ENCODE results near the gene DHRS3.
"Not testable (repeated sequence)": the region's sequence is repeated elsewhere in the genome, so short reads cannot be mapped to it uniquely, and the experiment has no call there.

Gene DHRS3

DNA sequence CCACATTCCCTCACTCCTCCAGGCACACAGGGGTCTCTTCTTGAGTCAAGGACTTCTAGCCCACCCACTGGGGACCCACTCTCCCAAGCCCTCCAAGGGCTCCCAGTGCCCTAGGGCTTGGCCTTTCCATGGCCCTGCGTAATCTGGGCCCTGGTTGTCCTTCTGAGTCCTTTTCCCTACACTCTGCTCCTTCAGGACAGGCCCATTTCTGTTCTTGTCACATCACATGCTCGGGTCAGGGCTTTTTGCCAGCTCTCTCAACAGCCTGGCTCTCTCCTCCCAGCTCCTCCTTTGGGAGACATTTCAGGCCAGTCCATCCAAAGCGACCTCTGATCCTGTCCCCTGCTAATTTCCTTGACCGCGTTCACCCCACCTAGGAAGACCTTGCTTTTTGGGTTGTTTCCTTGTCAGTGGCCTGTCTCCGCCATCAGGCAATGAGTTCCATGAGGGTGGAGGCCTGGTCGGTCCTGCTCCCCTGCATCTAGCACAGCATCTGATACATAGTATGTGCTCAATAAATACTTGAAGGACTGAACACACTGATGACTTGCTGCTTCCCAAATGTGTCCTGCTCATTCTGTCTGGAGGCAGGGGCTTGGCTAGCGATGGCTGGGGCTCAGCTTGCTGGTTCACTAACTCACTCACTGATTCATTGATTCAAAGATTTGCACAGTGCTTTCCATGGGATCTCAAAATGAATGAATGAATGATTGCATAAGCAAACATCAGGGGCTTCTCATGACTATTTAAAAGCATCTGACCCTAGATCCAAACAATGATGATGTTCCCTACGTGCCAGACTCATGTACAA lies 44.8 kb downstream of the DHRS3 start:
- no peak overlapping the region for H3K4me3 Mint-ChIP-seq
- H3K27ac Mint-ChIP-seq = no peak overlapping the region
- H3K9me3 Mint-ChIP-seq = no peaks in the 10 kb centered on the region
- peaks cover 28% of the 10 kb centered on the region for H3K36me3 Mint-ChIP-seq (ENCODE audit: low read depth)
- H3K4me1 Mint-ChIP-seq (ENCODE audit: low read depth) = no peaks in the 10 kb centered on the region
- H3K27me3 Mint-ChIP-seq (ENCODE audit: low read depth) = no peaks in the 10 kb centered on the region

DNA sequence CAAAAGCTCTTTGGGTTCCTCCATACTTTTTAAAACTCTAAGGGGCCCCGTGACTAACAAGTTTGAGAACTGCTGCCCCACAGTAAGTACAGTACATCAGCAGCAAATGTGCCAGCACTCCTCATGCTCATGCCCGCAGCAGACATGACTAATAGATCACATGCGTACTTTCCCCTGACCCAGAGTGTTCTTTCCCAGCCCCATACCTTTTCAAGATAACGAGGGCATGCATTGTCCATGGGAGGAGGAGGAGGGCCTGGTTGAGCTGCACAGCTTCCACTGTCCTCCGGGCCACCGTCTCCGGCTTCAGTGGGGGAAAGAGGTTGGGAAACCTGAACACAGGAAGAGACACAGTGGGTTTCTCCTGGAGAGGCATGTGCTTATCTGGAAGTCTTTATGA lies 45.5 kb downstream of the DHRS3 start:
- Mint-ChIP-seq H3K36me3 (ENCODE audit: low read depth) (peaks cover 33% of the 10 kb centered on the region), H3K27ac (no peak overlapping the region), H3K27me3 (ENCODE audit: low read depth) (no peaks in the 10 kb centered on the region), H3K4me1 (ENCODE audit: low read depth) (no peaks in the 10 kb centered on the region), H3K4me3 (no peak overlapping the region), H3K9me3 (no peaks in the 10 kb centered on the region)

DNA sequence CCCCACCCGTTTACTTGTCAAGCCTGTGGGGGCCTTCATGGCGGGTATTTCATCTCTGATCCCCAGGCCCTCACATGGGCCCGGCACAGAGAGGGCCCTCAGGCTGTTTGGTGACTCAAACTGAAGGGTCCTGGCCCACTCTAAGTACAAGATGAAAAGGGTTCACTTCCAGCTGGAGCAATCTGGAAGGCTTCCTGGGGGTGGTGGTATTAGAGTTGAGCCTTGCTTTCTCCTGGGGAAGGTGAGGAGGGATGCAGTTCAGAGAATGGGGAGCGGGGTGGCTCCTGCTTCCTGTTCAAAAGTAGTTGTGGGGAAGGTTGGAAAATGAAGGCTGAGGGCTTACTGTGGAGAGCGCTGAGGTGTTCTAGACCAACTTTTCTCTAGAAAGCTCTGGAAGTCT lies 47.7 kb downstream of the DHRS3 start:
- no peak overlapping the region for H3K4me3 Mint-ChIP-seq
- H3K27me3 Mint-ChIP-seq (ENCODE audit: low read depth) = no peaks in the 10 kb centered on the region
- peaks cover 44% of the 10 kb centered on the region for H3K36me3 Mint-ChIP-seq (ENCODE audit: low read depth)
- H3K27ac Mint-ChIP-seq = no peak overlapping the region
- no peaks in the 10 kb centered on the region for H3K4me1 Mint-ChIP-seq (ENCODE audit: low read depth)
- peaks cover 5% of the 10 kb centered on the region for H3K9me3 Mint-ChIP-seq

DNA sequence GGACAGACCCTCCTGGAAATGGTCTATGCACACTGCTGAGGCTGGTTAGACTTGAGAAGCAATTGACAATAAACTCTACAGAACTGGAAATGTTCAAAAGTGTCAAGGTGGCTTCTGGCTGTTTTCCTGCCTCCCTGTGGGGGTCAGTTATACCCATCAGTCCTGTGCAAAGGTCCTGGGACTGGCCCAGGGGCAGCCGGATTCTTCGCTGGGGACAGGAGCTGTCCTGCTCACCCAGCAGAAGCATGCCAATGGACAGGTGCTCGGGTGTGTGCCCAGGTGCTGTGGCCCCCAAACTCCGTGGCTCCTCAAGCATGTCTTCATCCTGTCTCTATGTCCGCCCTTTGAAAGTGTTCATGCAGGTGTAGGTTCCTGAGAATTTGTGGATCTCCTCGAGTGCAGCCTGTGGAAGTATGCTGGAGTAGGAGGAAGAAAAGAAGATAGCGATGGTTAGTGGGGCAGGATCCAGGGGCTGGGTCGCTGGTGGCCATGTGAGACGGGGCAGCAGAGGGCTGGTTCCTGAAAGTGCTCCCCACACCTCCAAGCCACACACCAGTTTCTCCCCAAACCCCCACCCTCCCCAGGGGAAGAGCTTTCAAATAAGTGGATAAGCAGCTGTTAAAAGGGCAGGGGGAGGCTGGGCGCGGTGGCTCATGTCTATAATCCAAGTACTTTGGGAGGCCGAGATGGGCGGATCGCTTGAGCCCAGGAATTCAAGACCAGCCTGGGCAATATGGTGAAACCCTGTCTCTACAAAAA lies 49.8 kb downstream of the DHRS3 start:
- no peaks in the 10 kb centered on the region for H3K4me1 Mint-ChIP-seq (ENCODE audit: low read depth)
- peaks cover 21% of the 10 kb centered on the region for H3K9me3 Mint-ChIP-seq
- no peak overlapping the region for H3K27ac Mint-ChIP-seq
- H3K36me3 Mint-ChIP-seq (ENCODE audit: low read depth) = peaks cover 50% of the 10 kb centered on the region
- H3K4me3 Mint-ChIP-seq = no peak overlapping the region
- H3K27me3 Mint-ChIP-seq (ENCODE audit: low read depth) = no peaks in the 10 kb centered on the region

DNA sequence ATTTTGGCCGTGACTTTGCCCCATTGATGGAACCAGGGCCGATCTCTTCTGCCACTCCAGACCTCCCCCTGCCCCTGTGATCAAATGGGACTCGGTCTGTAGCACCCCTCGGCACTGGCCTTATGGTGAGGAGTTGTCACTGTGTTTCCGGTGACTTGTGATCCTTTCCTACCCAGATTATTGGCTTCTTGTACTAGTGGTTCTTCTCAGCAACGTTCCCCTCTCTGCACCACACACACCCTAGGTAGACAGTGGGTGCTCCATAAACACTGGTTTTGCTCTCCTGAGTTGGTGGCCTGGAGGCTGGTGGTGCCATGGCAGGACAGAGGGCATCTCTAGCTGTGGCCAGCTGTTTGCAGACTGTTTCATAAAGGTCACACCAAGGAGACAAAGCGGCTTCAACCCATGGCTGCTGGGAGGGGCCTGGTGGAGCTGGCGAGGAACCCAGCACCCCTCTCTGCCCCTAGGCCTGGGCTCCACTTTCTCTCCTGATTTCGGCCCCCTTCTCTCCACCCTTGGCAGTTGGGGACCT lies 50.7 kb downstream of the DHRS3 start:
- Mint-ChIP-seq H3K27ac (no peak overlapping the region), H3K4me1 (ENCODE audit: low read depth) (no peaks in the 10 kb centered on the region), H3K27me3 (ENCODE audit: low read depth) (no peaks in the 10 kb centered on the region), H3K4me3 (no peak overlapping the region), H3K36me3 (ENCODE audit: low read depth) (peaks cover 52% of the 10 kb centered on the region), H3K9me3 (peaks cover 29% of the 10 kb centered on the region)

DNA sequence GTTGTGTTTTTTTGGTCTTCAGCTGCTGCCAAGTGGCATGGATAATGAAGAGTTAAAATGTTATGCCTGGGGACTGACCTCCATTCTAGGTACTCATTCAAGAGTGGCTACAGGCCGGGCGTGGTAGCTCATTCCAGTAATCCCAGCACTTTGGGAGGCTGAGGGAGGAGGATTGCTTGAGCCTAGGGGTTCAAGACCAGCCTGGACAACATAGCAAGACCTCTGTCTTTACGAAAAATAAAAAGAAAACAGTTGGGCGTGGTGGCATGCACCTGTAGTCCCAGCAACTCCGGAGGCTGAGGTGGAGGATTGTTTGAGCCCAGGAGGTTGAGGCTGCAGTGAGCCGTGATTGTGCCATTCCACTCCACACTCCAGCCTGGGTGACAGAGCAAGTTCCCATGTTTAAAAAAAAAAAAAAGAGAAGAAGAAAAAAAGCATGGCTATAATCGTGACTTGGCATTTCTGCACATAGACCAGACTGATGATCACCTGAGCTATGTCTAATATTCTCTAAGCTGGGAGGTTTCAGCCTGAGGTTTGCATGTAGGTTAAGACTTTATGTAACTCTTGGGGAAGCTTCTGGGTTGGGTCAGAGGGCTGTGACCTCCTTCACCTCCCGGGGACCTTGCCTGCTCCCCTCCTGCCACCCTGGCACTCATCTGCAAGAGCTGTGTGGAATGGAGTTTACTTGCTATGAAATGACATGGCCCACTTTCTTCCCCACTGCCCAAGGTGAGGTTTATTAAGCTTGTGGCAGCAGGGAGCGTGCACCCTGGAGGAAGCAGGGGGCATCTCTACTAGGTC lies 51.3 kb downstream of the DHRS3 start:
- H3K27ac Mint-ChIP-seq = no peak overlapping the region
- no peaks in the 10 kb centered on the region for H3K27me3 Mint-ChIP-seq (ENCODE audit: low read depth)
- peaks cover 55% of the 10 kb centered on the region for H3K36me3 Mint-ChIP-seq (ENCODE audit: low read depth)

DNA sequence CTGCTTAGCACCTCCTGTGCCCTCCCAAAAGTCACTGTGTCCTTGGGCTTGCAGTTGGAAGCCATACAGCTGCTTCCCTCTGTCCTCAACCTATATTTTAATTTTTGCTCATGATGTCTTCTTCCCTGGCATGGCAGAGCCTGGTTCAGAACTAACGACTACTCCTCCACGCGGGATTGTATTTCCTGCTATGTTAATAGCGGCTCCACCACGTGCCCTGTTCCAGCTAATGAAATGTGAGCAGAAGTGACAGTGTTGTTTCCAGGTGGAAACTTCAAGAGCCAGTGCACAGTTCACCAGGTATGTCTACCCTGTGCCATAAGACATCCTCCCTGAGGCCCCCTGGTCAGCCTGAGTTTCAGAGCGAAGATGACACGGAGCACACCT lies 52.1 kb downstream of the DHRS3 start:
- Mint-ChIP-seq H3K36me3 (ENCODE audit: low read depth) (peaks cover 52% of the 10 kb centered on the region), H3K9me3 (peaks cover 31% of the 10 kb centered on the region), H3K4me1 (ENCODE audit: low read depth) (no peaks in the 10 kb centered on the region), H3K4me3 (no peak overlapping the region), H3K27me3 (ENCODE audit: low read depth) (no peaks in the 10 kb centered on the region), H3K27ac (no peak overlapping the region)

More for the DNA sequence above, 51.3 kb downstream of the DHRS3 start:
- H3K9me3 Mint-ChIP-seq = peaks cover 31% of the 10 kb centered on the region
- H3K4me1 Mint-ChIP-seq (ENCODE audit: low read depth) = no peaks in the 10 kb centered on the region
- H3K4me3 Mint-ChIP-seq = no peak overlapping the region

DNA sequence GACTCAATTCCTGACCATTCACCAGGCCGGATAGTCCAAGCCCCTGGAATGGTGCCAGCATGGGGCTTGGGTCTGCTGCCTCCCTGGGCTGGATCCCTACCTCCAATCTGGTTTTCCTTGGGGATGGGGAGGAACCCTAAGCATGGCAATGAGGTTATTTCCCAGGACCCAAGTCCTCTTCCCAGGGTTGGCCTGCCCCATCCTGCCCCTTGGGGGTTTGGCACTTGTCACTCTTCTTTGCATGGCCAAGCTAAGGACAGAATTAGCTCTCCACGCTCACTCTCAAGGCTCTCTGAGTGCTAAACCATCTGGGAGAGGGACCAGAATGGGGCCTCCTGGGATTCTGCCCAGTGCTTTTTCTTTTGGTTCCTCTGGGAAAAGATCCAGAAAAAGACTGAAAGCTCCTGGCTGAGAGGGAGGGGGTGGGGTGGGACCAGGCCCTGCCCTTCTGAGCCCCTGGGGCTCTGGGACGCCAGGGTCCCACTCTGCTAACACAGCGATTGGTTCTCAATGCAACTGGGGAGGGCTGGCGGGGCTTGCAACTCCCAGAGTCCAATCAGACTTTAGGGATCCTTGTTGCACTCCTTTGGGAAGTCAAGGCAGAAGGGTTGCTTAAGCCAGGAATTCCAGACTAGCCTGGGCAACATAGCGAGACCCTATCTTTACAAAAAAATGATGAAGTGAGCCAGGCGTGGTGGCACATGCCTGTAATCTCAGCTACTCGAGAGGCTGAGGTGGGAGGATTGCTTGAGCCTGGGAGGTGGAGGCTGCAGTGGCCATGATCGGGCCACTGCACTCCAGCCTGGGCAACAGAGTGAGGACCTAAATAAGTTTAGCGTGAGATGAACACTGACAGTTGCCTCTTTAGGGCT lies 52.7 kb downstream of the DHRS3 start:
- H3K27ac Mint-ChIP-seq = no peak overlapping the region
- H3K36me3 Mint-ChIP-seq (ENCODE audit: low read depth) = peaks cover 51% of the 10 kb centered on the region
- H3K27me3 Mint-ChIP-seq (ENCODE audit: low read depth) = no peaks in the 10 kb centered on the region
- H3K4me1 Mint-ChIP-seq (ENCODE audit: low read depth) = no peaks in the 10 kb centered on the region
- no peak overlapping the region for H3K4me3 Mint-ChIP-seq
- H3K9me3 Mint-ChIP-seq = peaks cover 31% of the 10 kb centered on the region

DNA sequence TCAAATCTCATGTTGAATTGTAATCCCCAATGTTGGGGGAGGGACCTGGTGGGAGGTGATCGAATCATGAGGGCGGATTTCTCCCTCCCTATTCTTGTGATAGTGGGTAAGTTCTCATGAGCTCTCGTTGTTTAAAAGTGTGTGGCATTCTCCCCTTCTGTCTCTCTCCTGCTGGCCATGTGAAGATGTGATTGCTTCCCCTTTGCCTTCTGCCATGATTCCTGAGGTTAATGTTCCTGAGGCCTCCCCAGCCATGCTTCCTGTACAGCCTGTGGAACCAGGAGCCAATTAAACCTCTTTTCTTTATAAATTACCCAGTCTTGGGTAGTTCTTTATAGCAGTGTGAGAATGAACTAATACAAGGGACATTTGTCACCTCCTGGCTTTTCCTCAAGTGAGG lies 53.8 kb downstream of the DHRS3 start:
- H3K36me3 Mint-ChIP-seq (ENCODE audit: low read depth) = peaks cover 48% of the 10 kb centered on the region

DNA sequence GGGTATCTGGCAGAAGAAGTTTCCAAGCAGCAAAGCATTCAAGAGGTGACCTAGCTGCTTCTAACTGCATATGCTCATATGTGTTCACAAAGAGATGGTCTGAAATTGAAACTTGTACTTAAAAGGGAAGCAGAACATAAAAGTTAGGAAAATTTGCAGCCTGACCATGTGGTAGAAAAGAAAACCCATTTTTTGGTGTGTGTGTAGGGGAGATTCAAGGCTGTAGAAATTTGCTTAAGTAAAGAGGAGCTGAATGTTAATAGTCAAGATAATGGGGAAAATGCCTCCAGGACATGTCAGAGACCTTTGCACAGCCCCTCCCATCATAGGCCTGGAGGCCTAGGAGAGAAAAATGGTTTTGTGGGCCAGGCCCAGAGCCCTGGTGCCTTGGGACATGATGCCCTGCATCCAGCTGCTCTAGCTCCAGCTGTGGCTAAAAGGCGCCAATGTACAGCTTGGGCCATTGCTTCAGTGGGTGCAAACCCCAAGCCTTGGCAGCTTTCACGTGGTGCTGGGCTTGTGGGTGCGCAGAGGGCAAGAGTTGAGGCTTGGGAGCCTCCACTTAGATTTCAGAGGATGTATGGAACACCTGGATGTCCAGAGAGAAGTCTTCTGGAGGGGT lies 54.9 kb downstream of the DHRS3 start:
- Mint-ChIP-seq H3K4me1 (ENCODE audit: low read depth) (no peaks in the 10 kb centered on the region), H3K36me3 (ENCODE audit: low read depth) (peaks cover 42% of the 10 kb centered on the region), H3K9me3 (peaks cover 31% of the 10 kb centered on the region), H3K27me3 (ENCODE audit: low read depth) (no peaks in the 10 kb centered on the region), H3K27ac (no peak overlapping the region), H3K4me3 (no peak overlapping the region)

More for the DNA sequence above, 53.8 kb downstream of the DHRS3 start:
- not testable (repeated sequence) for H3K4me1 Mint-ChIP-seq (ENCODE audit: low read depth); H3K27me3 Mint-ChIP-seq (ENCODE audit: low read depth); H3K4me3 Mint-ChIP-seq; H3K27ac Mint-ChIP-seq
- H3K9me3 Mint-ChIP-seq = peaks cover 31% of the 10 kb centered on the region

DNA sequence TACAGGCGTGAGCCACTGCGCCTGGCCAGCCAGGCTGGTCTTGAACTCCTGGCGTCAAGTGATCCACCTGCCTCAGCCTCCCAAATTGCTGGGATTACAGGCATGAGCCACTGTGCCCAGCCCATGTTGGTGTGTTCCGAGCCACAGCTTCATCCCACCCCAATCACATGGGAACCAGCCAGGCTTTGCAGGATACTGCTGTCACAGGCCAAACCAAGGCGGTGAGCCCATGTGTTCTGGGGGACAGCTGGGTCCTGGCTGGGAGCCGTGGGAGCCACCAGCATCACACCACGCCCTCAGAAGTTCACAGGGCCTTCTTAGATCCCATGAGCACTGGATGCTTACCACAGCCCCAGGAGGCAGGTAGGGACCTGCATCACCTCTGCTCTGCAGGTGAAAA lies 56.9 kb downstream of the DHRS3 start:
- peaks cover 29% of the 10 kb centered on the region for H3K9me3 Mint-ChIP-seq
- H3K4me3 Mint-ChIP-seq = no peak overlapping the region
- peaks cover 22% of the 10 kb centered on the region for H3K36me3 Mint-ChIP-seq (ENCODE audit: low read depth)
- H3K4me1 Mint-ChIP-seq (ENCODE audit: low read depth) = no peaks in the 10 kb centered on the region
- H3K27me3 Mint-ChIP-seq (ENCODE audit: low read depth) = no peaks in the 10 kb centered on the region
- H3K27ac Mint-ChIP-seq = no peak overlapping the region

DNA sequence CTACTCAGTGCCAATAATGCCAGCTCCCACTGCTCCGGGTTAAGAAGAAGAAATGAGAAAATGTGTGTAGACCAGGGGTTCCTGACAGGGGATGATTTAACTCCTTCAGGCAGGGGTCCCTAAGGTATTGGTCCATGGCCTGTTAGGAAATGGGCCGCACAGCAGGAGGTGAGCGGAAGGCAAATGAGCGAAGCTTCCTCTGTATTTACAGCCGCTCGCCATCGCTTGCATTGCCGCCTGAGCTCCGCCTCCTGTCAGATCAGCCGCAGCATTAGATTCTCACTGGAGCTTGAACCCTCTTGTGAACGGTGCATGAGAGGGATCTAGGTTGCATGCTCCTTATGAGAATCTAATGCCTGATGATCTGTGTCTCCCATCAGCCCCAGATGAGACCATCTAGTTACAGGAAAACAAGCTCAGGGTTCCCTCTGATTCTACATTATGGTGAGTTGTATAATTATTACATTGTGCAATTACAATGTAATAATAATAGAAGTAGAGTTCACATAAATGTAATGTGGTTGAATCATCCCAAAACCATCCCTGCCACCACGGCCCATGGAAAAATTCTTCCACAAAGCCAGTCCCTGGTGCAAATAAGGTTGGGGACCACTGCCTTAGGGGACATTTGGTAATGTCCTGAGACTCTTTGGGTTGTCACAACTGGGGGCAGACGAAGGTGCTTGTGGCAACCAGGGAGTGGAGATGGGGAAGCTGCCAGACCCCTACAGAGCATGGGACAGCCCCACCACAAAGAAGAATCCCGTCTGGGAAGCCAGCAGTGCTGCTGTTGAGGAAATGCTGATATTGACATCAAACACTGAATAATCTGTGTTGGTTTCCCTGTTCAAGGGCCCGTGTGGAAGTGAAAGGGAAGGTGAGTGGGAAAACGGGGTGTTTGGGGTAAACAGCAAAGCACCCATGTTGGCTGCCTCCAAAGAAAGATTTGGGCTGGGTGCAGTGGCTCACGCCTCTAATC lies 60.8 kb downstream of the DHRS3 start:
- Mint-ChIP-seq H3K4me1 (ENCODE audit: low read depth) (no peaks in the 10 kb centered on the region), H3K36me3 (ENCODE audit: low read depth) (peaks cover 2% of the 10 kb centered on the region), H3K9me3 (peaks cover under 1% of the 10 kb centered on the region), H3K27ac (no peak overlapping the region), H3K27me3 (ENCODE audit: low read depth) (no peaks in the 10 kb centered on the region), H3K4me3 (no peak overlapping the region)

Measured in T-helper 1 cell treated with Interleukin-12 subunit alpha and Interleukin-12 subunit beta and Interleukin-4 antibody, amounts not matched to agents 30 μg/mL and 1 μg/mL, for 36 hours (primary cell).